Measurements from ENCODE around the gene KPTN. TPM values are rescaled to one million over a fixed set of nuclear protein-coding genes. Genes with fewer than 3 reads are reported as not detected.

KPTN gene
- total and polyA plus RNA-seq, 2 of the 13 experiments (the other 11 are each of a cell fraction or from before 2014, with no cell fraction given) = 9.1 to 13.3 TPM

DNA sequence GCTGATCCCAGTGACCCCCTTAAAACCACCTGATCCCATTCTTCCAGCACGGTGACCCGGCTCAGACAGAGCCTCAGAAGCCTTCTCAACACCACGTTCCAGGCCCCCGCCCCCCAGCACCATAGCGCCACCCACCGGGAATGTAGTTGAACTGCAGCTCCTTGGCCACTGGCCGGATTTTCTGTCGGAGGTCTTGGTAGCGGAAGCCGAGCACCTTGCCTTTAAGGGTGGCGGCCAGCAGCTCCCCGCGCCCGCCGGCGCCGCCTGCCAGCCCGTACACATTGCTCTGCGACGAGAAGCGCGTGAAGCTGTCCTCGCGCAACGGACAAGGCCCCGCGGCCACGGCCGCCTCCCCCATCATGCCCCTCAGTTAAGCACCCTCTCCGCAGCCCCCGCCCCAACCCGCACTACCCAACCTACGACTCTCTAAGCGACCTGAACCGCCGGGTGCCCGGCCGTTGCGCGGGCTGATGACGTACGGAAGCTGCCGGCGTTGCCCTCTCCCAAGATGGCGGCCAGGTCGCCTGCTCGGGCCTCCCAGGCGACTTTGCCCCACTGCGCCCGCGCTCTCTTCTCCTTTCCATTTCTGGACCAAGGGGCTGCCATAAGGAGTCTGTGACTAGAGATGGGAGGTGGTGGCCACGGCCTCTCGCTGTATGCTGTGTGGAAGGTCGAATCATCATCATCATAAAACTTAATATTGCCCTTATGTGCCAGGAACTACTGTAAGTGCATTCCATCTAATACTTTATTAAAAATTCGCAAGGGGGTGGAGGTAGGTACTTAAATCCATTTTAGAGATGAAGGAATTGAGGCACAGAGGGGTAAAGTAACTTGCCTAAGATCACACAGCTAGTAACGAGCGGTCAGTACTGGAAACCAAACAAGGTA is at the start of gene KPTN (continued):
- TF ChIP-seq, protein P1, sequence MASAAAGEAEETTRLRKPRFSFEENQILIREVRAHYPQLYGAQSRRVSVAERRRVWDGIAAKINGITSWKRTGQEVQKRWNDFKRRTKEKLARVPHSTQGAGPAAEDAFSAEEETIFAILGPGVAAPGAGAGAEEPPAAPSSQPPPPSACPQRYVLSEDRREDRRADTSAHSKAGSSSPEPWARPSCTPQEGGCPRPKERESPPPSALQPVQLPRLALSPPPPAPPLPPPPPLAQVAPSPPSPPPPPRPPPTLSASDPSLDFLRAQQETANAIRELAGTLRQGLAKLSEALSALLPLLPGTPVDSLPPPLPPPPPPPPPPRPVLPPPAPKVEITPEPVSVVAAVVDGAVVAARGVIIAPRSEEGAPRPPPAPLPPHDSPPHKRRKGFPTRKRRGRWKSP (CRISPR knock-in tag; IDR thresholded peaks at IDR 0.05) = peak; percentile 62; the same call in 1 of the 2 replicates
- TF ChIP-seq NFIB (CRISPR knock-in tag; IDR thresholded peaks at IDR 0.05; ENCODE audit: borderline replicate concordance) (no peak), FLYWCH1 (CRISPR knock-in tag; IDR thresholded peaks at IDR 0.05) (no peak), MEF2D (CRISPR knock-in tag; IDR thresholded peaks at IDR 0.05) (peak; percentile 63), ZNF546 (CRISPR knock-in tag; conservative IDR thresholded peaks at IDR 0.05) (peak; percentile 55; the same call in 1 of the 2 replicates), PLRG1 (conservative IDR thresholded peaks at IDR 0.05) (no peak), ZFP90 (CRISPR knock-in tag; IDR thresholded peaks at IDR 0.05; ENCODE audit: borderline replicate concordance) (peak; percentile 91), ZNF382 (CRISPR knock-in tag; IDR thresholded peaks at IDR 0.05; ENCODE audit: borderline replicate concordance) (no peak), PCBP2 (optimal IDR thresholded peaks at IDR 0.05; ENCODE audit: low read depth, low read length, poor library complexity, severe bottlenecking) (no peak), ZNF251 (CRISPR knock-in tag; IDR thresholded peaks at IDR 0.05) (no peak), ZNF569 (CRISPR knock-in tag; IDR thresholded peaks at IDR 0.05; ENCODE audit: borderline replicate concordance) (no peak), ZNF709 (CRISPR knock-in tag; IDR thresholded peaks at IDR 0.05) (peak; percentile 46; the same call in 1 of the 2 replicates), KLF12 (CRISPR knock-in tag; IDR thresholded peaks at IDR 0.05; ENCODE audit: borderline replicate concordance) (peak; percentile 81; the same call in 1 of the 2 replicates), ZNF335 (CRISPR knock-in tag; IDR thresholded peaks at IDR 0.05) (peak; percentile 62; the same call in 1 of the 2 replicates), DNMT1 (CRISPR knock-in tag; IDR thresholded peaks at IDR 0.05) (0 out of 2 replicates have a peak, but pooled peaks have one; percentile 59), ZMYM3 (CRISPR knock-in tag; IDR thresholded peaks at IDR 0.05) (peak; percentile 92), NFE2 (CRISPR knock-in tag; IDR thresholded peaks at IDR 0.05) (no peak)
- TF ChIP-seq, protein P2, sequence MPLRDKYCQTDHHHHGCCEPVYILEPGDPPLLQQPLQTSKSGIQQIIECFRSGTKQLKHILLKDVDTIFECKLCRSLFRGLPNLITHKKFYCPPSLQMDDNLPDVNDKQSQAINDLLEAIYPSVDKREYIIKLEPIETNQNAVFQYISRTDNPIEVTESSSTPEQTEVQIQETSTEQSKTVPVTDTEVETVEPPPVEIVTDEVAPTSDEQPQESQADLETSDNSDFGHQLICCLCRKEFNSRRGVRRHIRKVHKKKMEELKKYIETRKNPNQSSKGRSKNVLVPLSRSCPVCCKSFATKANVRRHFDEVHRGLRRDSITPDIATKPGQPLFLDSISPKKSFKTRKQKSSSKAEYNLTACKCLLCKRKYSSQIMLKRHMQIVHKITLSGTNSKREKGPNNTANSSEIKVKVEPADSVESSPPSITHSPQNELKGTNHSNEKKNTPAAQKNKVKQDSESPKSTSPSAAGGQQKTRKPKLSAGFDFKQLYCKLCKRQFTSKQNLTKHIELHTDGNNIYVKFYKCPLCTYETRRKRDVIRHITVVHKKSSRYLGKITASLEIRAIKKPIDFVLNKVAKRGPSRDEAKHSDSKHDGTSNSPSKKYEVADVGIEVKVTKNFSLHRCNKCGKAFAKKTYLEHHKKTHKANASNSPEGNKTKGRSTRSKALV (CRISPR knock-in tag; IDR thresholded peaks at IDR 0.05) = no peak
- TF ChIP-seq, protein P3, sequence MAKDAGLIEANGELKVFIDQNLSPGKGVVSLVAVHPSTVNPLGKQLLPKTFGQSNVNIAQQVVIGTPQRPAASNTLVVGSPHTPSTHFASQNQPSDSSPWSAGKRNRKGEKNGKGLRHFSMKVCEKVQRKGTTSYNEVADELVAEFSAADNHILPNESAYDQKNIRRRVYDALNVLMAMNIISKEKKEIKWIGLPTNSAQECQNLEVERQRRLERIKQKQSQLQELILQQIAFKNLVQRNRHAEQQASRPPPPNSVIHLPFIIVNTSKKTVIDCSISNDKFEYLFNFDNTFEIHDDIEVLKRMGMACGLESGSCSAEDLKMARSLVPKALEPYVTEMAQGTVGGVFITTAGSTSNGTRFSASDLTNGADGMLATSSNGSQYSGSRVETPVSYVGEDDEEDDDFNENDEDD (CRISPR knock-in tag; IDR thresholded peaks at IDR 0.05; ENCODE audit: borderline replicate concordance) = peak; percentile 34; the same call in 1 of the 2 replicates
- TF ChIP-seq, protein P4, sequence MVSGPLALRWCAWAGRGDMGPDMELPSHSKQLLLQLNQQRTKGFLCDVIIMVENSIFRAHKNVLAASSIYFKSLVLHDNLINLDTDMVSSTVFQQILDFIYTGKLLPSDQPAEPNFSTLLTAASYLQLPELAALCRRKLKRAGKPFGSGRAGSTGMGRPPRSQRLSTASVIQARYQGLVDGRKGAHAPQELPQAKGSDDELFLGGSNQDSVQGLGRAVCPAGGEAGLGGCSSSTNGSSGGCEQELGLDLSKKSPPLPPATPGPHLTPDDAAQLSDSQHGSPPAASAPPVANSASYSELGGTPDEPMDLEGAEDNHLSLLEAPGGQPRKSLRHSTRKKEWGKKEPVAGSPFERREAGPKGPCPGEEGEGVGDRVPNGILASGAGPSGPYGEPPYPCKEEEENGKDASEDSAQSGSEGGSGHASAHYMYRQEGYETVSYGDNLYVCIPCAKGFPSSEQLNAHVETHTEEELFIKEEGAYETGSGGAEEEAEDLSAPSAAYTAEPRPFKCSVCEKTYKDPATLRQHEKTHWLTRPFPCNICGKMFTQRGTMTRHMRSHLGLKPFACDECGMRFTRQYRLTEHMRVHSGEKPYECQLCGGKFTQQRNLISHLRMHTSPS (CRISPR knock-in tag; IDR thresholded peaks at IDR 0.05; ENCODE audit: low read depth) = no peak
- TF ChIP-seq, protein P5, sequence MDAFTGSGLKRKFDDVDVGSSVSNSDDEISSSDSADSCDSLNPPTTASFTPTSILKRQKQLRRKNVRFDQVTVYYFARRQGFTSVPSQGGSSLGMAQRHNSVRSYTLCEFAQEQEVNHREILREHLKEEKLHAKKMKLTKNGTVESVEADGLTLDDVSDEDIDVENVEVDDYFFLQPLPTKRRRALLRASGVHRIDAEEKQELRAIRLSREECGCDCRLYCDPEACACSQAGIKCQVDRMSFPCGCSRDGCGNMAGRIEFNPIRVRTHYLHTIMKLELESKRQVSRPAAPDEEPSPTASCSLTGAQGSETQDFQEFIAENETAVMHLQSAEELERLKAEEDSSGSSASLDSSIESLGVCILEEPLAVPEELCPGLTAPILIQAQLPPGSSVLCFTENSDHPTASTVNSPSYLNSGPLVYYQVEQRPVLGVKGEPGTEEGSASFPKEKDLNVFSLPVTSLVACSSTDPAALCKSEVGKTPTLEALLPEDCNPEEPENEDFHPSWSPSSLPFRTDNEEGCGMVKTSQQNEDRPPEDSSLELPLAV (CRISPR knock-in tag; conservative IDR thresholded peaks at IDR 0.05; ENCODE audit: low read depth) = no peak
